Left lung (tissue), 10 donors: ENCODE data around the gene GPSM1. TPM values are rescaled to one million over a fixed set of nuclear protein-coding genes. Genes with fewer than 3 reads are reported as not detected.

Experiments used
- ATAC-seq: fragments of 200-7000 bp; cut with Tn5 transposase; one replicate; pipeline ENCODE4 v1.9.1; 2020; ENCODE audit warnings: moderate library complexity
- DNase-seq, 4 donors: peaks; one replicate each; pipeline ENCODE4 v3.0.0-alpha.2; 2013 to 2020
- H3K27ac ChIP-seq, 2 donors: fragments of 200-600 bp; sonication (generic) in 1 of 2; one replicate each; pipeline versions ENCODE4 v1.5.0 to v1.8.0; 2020 to 2021
- H3K27me3 ChIP-seq, 2 donors: fragments of 200-600 bp; sonication (generic) in 1 of 2; one replicate each; pipeline versions ENCODE4 v1.5.0 to v1.8.0; 2020 to 2021
- H3K36me3 ChIP-seq, 2 donors: fragments of 200-600 bp; sonication (generic) in 1 of 2; one replicate each; pipeline versions ENCODE4 v1.5.0 to v1.8.0; 2020 to 2021
- H3K4me1 ChIP-seq, 2 donors: fragments of 200-600 bp; one replicate each; pipeline ENCODE4 v1.8.0; 2021
- H3K4me3 ChIP-seq, 2 donors: fragments of 200-600 bp; sonication (generic) in 1 of 2; one replicate each; pipeline versions ENCODE4 v1.5.0 to v1.8.0; 2020 to 2021; ENCODE audit warnings: mild to moderate bottlenecking in 1 of 2
- H3K9me3 ChIP-seq, 2 donors: fragments of 200-600 bp; sonication (generic) in 1 of 2; one replicate each; pipeline versions ENCODE4 v1.5.0 to v1.8.0; 2020 to 2021
- CTCF ChIP-seq, 2 donors: fragments of 200-600 bp; sonication (generic) in 1 of 2; IDR thresholded peaks; one replicate each; pipeline versions ENCODE4 v1.5.0 to v1.8.0; 2021; ENCODE audit warnings: antibody characterized with exemption in 2 of 2
- intact Hi-C, 2 donors: fragments of 100-400 bp; cut with DNase I; formaldehyde crosslinking; loops; one replicate each; pipeline versions ENCODE4 v1.11.2 to v1.14.2; 2022
- polyA plus RNA-seq, 6 donors: library from polyadenylated mRNA; unstranded; fragments of 120-200 nt; gene quantifications; one replicate each; pipeline ENCODE4 v1.2.1, GENCODE V29; 2013; ENCODE audit not compliant: insufficient read length in 6 of 6
- total RNA-seq, 2 donors: library from RNA; stranded (reverse); fragmentation: NEBNext Ultra II Directional; extraction: Animal tissue kit (Norgen Biotek cat#: 25700); gene quantifications; one replicate each; pipeline ENCODE4 v1.2.1, GENCODE V29; 2021
- donor health status: DM: no; HTN: yes; CAD: no.
- donor health status: DM: no; HTN: no; CAD: no.

The GPSM1 gene
- total and polyA plus RNA-seq, 8 donors: 21.7 to 84.3 (median 52.7) TPM

GRCh38 chr9:136368190-136368589 is 40.9 kb downstream of the GPSM1 start:
- intact Hi-C loops: no loop called here
- no peak for TF ChIP-seq CTCF (IDR thresholded peaks at IDR 0.05)
- H3K9me3 ChIP-seq: no peaks in the 10 kb centered on the region
- DNase-seq: no peak
- peaks cover 16 to 41% of the 10 kb centered on the region in 2 donors for H3K4me1 ChIP-seq
- H3K27me3 ChIP-seq: peaks cover 0 to 6% of the 10 kb centered on the region in 2 donors
- ATAC-seq: no peak
- H3K27ac ChIP-seq: no peak overlapping the region
- no peak overlapping the region for H3K4me3 ChIP-seq
- peaks cover 0 to 25% of the 10 kb centered on the region in 2 donors for H3K36me3 ChIP-seq

GRCh38 chr9:136370037-136370436 is 42.7 kb downstream of the GPSM1 start:
- Histone ChIP-seq H3K27ac (no peak overlapping the region), H3K27me3 (no peaks in the 10 kb centered on the region), H3K36me3 (peaks cover 0 to 25% of the 10 kb centered on the region in 2 donors)

GRCh38 chr9:136370687-136371532 is 43.6 kb downstream of the GPSM1 start:
- no peak overlapping the region for H3K4me3 ChIP-seq
- H3K9me3 ChIP-seq: no peaks in the 10 kb centered on the region
- intact Hi-C loops: no loop called here
- H3K4me1 ChIP-seq: peaks cover 11 to 30% of the 10 kb centered on the region in 2 donors
- H3K27me3 ChIP-seq: no peaks in the 10 kb centered on the region
- DNase-seq (no peak), ATAC-seq (no peak)
- no peak for TF ChIP-seq CTCF (IDR thresholded peaks at IDR 0.05)
- H3K36me3 ChIP-seq: peaks cover 0 to 34% of the 10 kb centered on the region in 2 donors
- H3K27ac ChIP-seq: no peak overlapping the region

More at GRCh38 chr9:136370037-136370436, 42.7 kb downstream of the GPSM1 start:
- intact Hi-C loops: no loop called here
- DNase-seq: no peak
- Histone ChIP-seq H3K4me1 (peaks cover 11 to 39% of the 10 kb centered on the region in 2 donors), H3K4me3 (no peak overlapping the region), H3K9me3 (no peaks in the 10 kb centered on the region)
- ATAC-seq: no peak
- TF ChIP-seq CTCF (IDR thresholded peaks at IDR 0.05): no peak

- intact Hi-C loops: no loop called here
- Histone ChIP-seq H3K4me3 (no peak overlapping the region), H3K36me3 (peaks cover 0 to 37% of the 10 kb centered on the region in 2 donors), H3K27ac (no peak overlapping the region), H3K4me1 (peaks cover 11 to 24% of the 10 kb centered on the region in 2 donors), H3K9me3 (no peaks in the 10 kb centered on the region), H3K27me3 (no peaks in the 10 kb centered on the region)
- no peak for TF ChIP-seq CTCF (IDR thresholded peaks at IDR 0.05)
- no peak for DNase-seq
- ATAC-seq: no peak
Measured at GRCh38 chr9:136371533-136371880, 44.2 kb downstream of the GPSM1 start.

GRCh38 chr9:136372006-136372405 is 44.7 kb downstream of the GPSM1 start:
- TF ChIP-seq CTCF (IDR thresholded peaks at IDR 0.05): no peak
- intact Hi-C loops: no loop called here
- Histone ChIP-seq H3K4me3 (peak overlapping the region in 1 of 2 donors; percentile 50), H3K4me1 (peaks cover 11 to 23% of the 10 kb centered on the region in 2 donors), H3K36me3 (peaks cover 0 to 37% of the 10 kb centered on the region in 2 donors), H3K27ac (peak overlapping the region in 1 of 2 donors; percentile 82), H3K27me3 (no peaks in the 10 kb centered on the region), H3K9me3 (no peaks in the 10 kb centered on the region)
- DNase-seq: no peak
- no peak for ATAC-seq
